ENCODE measurements around the gene KLHL36. TPM values are rescaled to one million over a fixed set of nuclear protein-coding genes. Genes with fewer than 3 reads are reported as not detected.

KLHL36 gene
- total and polyA plus RNA-seq, 5 donors: 17.2 to 47.2 (median 39.5) TPM

GRCh38 chr16:84662471-84662870 lies 14.2 kb downstream of the KLHL36 start:
- Histone ChIP-seq H3K27ac (ENCODE audit: low read length) (no peak overlapping the region), H3K4me3 (ENCODE audit: low read length) (no peak overlapping the region), H3K9me3 (ENCODE audit: control insufficient read depth, low read length) (no peaks in the 10 kb centered on the region), H3K4me1 (ENCODE audit: control insufficient read depth, insufficient read depth, low read length) (no peaks in the 10 kb centered on the region), H3K27me3 (ENCODE audit: control insufficient read depth, insufficient read depth) (no peaks in the 10 kb centered on the region)
- ATAC-seq: no peak
- no peak for DNase-seq
- 93% methylated on average over 9 of the region's 9 CpGs for WGBS
- intact Hi-C loops (cut with DNase I): no loop called here

DNA sequence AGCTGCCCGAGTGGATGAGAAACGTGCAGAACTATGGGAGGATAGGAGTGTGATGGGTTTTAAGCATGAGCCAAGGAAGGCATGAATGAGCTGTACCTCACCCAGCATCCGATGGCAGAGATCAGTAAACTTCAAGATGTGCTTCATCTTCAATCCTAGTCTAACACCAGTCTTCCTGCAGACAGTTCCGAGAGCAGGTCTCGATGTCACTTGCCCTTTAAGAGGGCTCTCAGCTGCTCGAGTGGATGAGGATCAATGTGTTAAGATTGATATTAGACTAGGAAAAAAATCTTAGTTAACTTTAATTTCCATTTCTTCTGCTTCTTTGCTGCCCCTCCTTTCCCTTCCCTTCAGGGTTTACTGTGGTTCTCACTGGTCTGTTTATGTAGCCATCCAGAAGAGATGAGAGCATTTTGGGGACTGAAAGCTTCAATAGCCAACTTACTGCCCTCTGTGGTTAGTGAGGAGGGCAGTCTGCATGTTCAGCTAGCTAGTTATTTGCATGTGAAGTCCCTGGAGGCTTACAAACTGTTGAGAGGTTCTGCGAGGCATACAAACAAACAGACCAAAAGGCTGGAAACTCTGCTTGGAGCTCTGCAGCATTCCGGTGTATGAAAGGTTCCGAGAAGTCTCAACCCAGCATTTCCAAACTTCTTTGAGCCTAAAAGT lies 15.3 kb downstream of the KLHL36 start:
- no peaks in the 10 kb centered on the region for H3K27me3 ChIP-seq (ENCODE audit: control insufficient read depth, insufficient read depth)
- no peaks in the 10 kb centered on the region for H3K4me1 ChIP-seq (ENCODE audit: control insufficient read depth, insufficient read depth, low read length)
- no peak overlapping the region for H3K27ac ChIP-seq (ENCODE audit: low read length)
- no peak overlapping the region for H3K4me3 ChIP-seq (ENCODE audit: low read length)
- no peak for ATAC-seq
- H3K9me3 ChIP-seq (ENCODE audit: control insufficient read depth, low read length): no peaks in the 10 kb centered on the region
- DNase-seq: no peak
- WGBS: 70% methylated on average over 9 of the region's 9 CpGs
- intact Hi-C loops (cut with DNase I): no loop called here

GRCh38 chr16:84665359-84665758 lies 17.0 kb downstream of the KLHL36 start:
- intact Hi-C loops (cut with DNase I): no loop called here
- H3K27me3 ChIP-seq (ENCODE audit: control insufficient read depth, insufficient read depth): no peaks in the 10 kb centered on the region
- no peak overlapping the region for H3K27ac ChIP-seq (ENCODE audit: low read length)
- WGBS: 87% methylated on average over 2 of the region's 2 CpGs
- H3K4me1 ChIP-seq (ENCODE audit: control insufficient read depth, insufficient read depth, low read length): no peaks in the 10 kb centered on the region
- H3K4me3 ChIP-seq (ENCODE audit: low read length): no peak overlapping the region
- DNase-seq (no peak), ATAC-seq (no peak)
- no peaks in the 10 kb centered on the region for H3K9me3 ChIP-seq (ENCODE audit: control insufficient read depth, low read length)

DNA sequence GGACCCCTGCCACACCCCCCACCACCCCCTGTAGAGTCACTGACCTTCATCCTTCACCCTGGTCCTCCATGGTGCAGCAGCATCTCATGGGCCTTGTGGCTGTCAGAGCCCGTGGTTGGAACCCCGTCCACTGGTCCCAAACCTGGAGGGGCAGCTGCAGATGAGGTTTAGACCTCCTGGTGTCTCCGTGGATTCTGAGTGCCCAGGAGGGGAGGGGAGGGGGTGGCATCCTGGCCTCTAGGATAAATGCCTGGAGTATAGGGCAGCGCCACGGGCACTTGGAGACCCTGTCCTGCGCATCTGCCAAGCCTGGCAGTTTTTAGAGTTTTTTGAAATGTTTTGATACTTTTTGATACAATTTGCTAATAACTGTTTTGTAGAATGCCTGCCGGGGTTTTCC lies 17.5 kb downstream of the KLHL36 start:
- WGBS: 92% methylated on average over 7 of the region's 7 CpGs

GRCh38 chr16:84667600-84668309 lies 19.4 kb downstream of the KLHL36 start:
- no peaks in the 10 kb centered on the region for H3K4me1 ChIP-seq (ENCODE audit: control insufficient read depth, insufficient read depth, low read length)
- no peak overlapping the region for H3K4me3 ChIP-seq (ENCODE audit: low read length)
- WGBS: 76% methylated on average over 16 of the region's 16 CpGs
- no peak overlapping the region for H3K27ac ChIP-seq (ENCODE audit: low read length)
- DNase-seq (no peak), ATAC-seq (no peak)
- no peaks in the 10 kb centered on the region for H3K9me3 ChIP-seq (ENCODE audit: control insufficient read depth, low read length)
- intact Hi-C loops (cut with DNase I): no loop called here
- no peaks in the 10 kb centered on the region for H3K27me3 ChIP-seq (ENCODE audit: control insufficient read depth, insufficient read depth)

More for the DNA sequence above, 17.5 kb downstream of the KLHL36 start:
- Histone ChIP-seq H3K27ac (ENCODE audit: low read length) (no peak overlapping the region), H3K27me3 (ENCODE audit: control insufficient read depth, insufficient read depth) (no peaks in the 10 kb centered on the region), H3K9me3 (ENCODE audit: control insufficient read depth, low read length) (no peaks in the 10 kb centered on the region), H3K4me3 (ENCODE audit: low read length) (no peak overlapping the region), H3K4me1 (ENCODE audit: control insufficient read depth, insufficient read depth, low read length) (no peaks in the 10 kb centered on the region)
- DNase-seq (no peak), ATAC-seq (peak in 1 of 2 donors; percentile 7)
- intact Hi-C loops (cut with DNase I): no loop called here

GRCh38 chr16:84670063-84670462 lies 21.8 kb downstream of the KLHL36 start:
- peak in 1 of 3 donors; percentile 51 for DNase-seq
- Histone ChIP-seq H3K27ac (ENCODE audit: low read length) (no peak overlapping the region), H3K4me3 (ENCODE audit: low read length) (no peak overlapping the region), H3K27me3 (ENCODE audit: control insufficient read depth, insufficient read depth) (no peaks in the 10 kb centered on the region), H3K4me1 (ENCODE audit: control insufficient read depth, insufficient read depth, low read length) (no peaks in the 10 kb centered on the region), H3K9me3 (ENCODE audit: control insufficient read depth, low read length) (no peaks in the 10 kb centered on the region)
- 87% methylated on average over 12 of the region's 12 CpGs for WGBS
- intact Hi-C loops (cut with DNase I): loop anchor here in 2 of 4 donors (5.0 to 10.0 kb wide), 2 partner anchors 55 to 57 kb away; no protein-coding TSS in a partner anchor
- ATAC-seq: no peak

DNA sequence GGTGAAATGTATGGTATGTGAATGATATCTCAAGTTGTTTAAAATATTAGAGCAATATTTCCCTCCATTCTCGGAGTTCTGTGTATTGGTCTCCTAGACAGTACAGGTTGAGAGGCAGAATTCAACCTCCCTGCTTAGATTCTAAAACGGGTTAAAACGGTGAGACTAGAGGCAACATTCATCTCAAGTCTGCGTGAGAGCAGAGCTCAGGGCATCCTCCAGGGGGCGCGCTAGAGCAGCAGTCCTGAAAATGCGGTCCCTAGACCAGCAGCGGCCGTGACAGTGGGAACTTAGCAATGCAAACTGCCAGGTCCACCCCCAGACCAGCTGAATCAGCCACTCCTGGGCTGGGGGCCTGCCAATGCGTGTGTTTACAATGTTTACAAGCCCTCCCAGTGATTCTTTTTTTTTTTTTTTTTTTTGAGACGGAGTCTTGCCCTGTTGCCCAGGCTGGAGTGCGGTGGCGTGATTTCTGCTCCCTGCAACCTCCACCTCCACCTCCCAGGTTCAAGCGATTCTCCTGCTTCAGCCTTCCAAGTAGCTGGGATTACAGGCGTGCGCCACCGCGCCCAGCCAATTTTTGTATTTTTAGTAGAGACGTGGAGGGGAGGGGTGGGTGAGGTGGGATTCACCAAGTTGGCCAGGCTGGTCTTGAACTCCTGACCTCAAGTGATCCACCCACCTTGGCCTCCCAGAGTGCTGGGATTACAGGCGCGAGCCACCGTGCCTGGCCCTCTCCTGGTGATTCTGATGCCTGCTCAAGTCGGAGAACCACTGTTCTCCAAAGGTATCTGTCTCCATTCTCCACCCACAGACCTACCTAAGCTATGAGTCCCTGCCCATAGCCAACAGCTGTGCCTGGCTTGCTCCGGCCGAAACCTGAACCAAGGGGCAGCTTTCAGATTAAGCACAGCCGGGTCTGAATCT lies 24.2 kb downstream of the KLHL36 start:
- H3K9me3 ChIP-seq (ENCODE audit: control insufficient read depth, low read length): no peaks in the 10 kb centered on the region
- DNase-seq (peak; percentile 76 to 92 (median 91)), ATAC-seq (peak; percentile 75 to 78)
- H3K4me3 ChIP-seq (ENCODE audit: low read length): no peak overlapping the region
- intact Hi-C loops (cut with DNase I): loop anchor here (2.0 to 10.0 kb wide), 3 partner anchors 52 to 55 kb away; no protein-coding TSS in a partner anchor
- no peak overlapping the region for H3K27ac ChIP-seq (ENCODE audit: low read length)
- 56% methylated on average over 26 of the region's 26 CpGs for WGBS
- no peaks in the 10 kb centered on the region for H3K27me3 ChIP-seq (ENCODE audit: control insufficient read depth, insufficient read depth)
- H3K4me1 ChIP-seq (ENCODE audit: control insufficient read depth, insufficient read depth, low read length): no peaks in the 10 kb centered on the region

GRCh38 chr16:84673203-84673535 lies 24.9 kb downstream of the KLHL36 start:
- intact Hi-C loops (cut with DNase I): loop anchor here (2.0 to 10.0 kb wide), 3 partner anchors 52 to 54 kb away; no protein-coding TSS in a partner anchor
- no peak for ATAC-seq
- 91% methylated on average over 3 of the region's 3 CpGs for WGBS

GRCh38 chr16:84673561-84673960 lies 25.2 kb downstream of the KLHL36 start:
- H3K4me3 ChIP-seq (ENCODE audit: low read length): no peak overlapping the region
- no peak overlapping the region for H3K27ac ChIP-seq (ENCODE audit: low read length)
- intact Hi-C loops (cut with DNase I): loop anchor here (2.0 to 10.0 kb wide), 3 partner anchors 51 to 54 kb away; no protein-coding TSS in a partner anchor
- DNase-seq (no peak), ATAC-seq (no peak)
- no peaks in the 10 kb centered on the region for H3K4me1 ChIP-seq (ENCODE audit: control insufficient read depth, insufficient read depth, low read length)
- no peaks in the 10 kb centered on the region for H3K27me3 ChIP-seq (ENCODE audit: control insufficient read depth, insufficient read depth)
- H3K9me3 ChIP-seq (ENCODE audit: control insufficient read depth, low read length): no peaks in the 10 kb centered on the region
- WGBS: 87% methylated on average over 3 of the region's 3 CpGs

More at GRCh38 chr16:84673203-84673535, 24.9 kb downstream of the KLHL36 start:
- DNase-seq: no peak
- H3K9me3 ChIP-seq (ENCODE audit: control insufficient read depth, low read length): no peaks in the 10 kb centered on the region
- no peaks in the 10 kb centered on the region for H3K27me3 ChIP-seq (ENCODE audit: control insufficient read depth, insufficient read depth)
- no peaks in the 10 kb centered on the region for H3K4me1 ChIP-seq (ENCODE audit: control insufficient read depth, insufficient read depth, low read length)
- H3K27ac ChIP-seq (ENCODE audit: low read length): no peak overlapping the region
- H3K4me3 ChIP-seq (ENCODE audit: low read length): no peak overlapping the region

- Histone ChIP-seq H3K27me3 (ENCODE audit: control insufficient read depth, insufficient read depth) (no peaks in the 10 kb centered on the region), H3K4me3 (ENCODE audit: low read length) (no peak overlapping the region), H3K27ac (ENCODE audit: low read length) (no peak overlapping the region), H3K4me1 (ENCODE audit: control insufficient read depth, insufficient read depth, low read length) (no peaks in the 10 kb centered on the region), H3K9me3 (ENCODE audit: control insufficient read depth, low read length) (no peaks in the 10 kb centered on the region)
- intact Hi-C loops (cut with DNase I): loop anchor here in 1 of 4 donors (10.0 kb wide), 1 partner anchor 49 kb away; no protein-coding TSS in a partner anchor
- WGBS: 93% methylated on average over 9 of the region's 9 CpGs
- ATAC-seq (no peak), DNase-seq (no peak)
Measured at GRCh38 chr16:84675423-84675822, 27.1 kb downstream of the KLHL36 start.
